Retina (tissue), 1 donor: ENCODE measurements around the gene SLCO2A1.
A peak's percentile ranks its signal among the peaks of the same experiment; 100 is the strongest.

Experiments
- DNase-seq: peaks from one replicate; pipeline ENCODE4 v3.0.0-alpha.2; 2016

SLCO2A1 gene

GRCh38 chr3:134033315-134033996 is 3.7 kb upstream of the SLCO2A1 start:
- DNase-seq = no peak

- no peak for DNase-seq
Observed at GRCh38 chr3:134031348-134031915, 1.7 kb upstream of the SLCO2A1 start.

- peak; percentile 11 for DNase-seq
Observed at GRCh38 chr3:134030379-134031347, 938 bp upstream of the SLCO2A1 start.

GRCh38 chr3:134029256-134029733 is 430 bp downstream of the SLCO2A1 start:
- peak; percentile 74 for DNase-seq

- DNase-seq = no peak
Observed at GRCh38 chr3:134028486-134029255, 1.1 kb downstream of the SLCO2A1 start.

- no peak for DNase-seq
Observed at GRCh38 chr3:134027631-134028030, 2.1 kb downstream of the SLCO2A1 start.

- no peak for DNase-seq
Observed at GRCh38 chr3:134020135-134020680, 9.5 kb downstream of the SLCO2A1 start.

- DNase-seq = no peak
Observed at GRCh38 chr3:134018850-134019249, 10.9 kb downstream of the SLCO2A1 start.

- DNase-seq = no peak
Observed at GRCh38 chr3:134018406-134018805, 11.3 kb downstream of the SLCO2A1 start.

GRCh38 chr3:134017490-134017889 is 12.2 kb downstream of the SLCO2A1 start:
- no peak for DNase-seq

GRCh38 chr3:134014270-134014669 is 15.5 kb downstream of the SLCO2A1 start:
- DNase-seq = no peak

- DNase-seq = no peak
Observed at GRCh38 chr3:134013280-134013679, 16.4 kb downstream of the SLCO2A1 start.

- no peak for DNase-seq
Observed at GRCh38 chr3:134009345-134010000, 20.3 kb downstream of the SLCO2A1 start.

- DNase-seq = no peak
Observed at GRCh38 chr3:134008630-134009156, 21.0 kb downstream of the SLCO2A1 start.

- DNase-seq = no peak
Observed at GRCh38 chr3:134007819-134008218, 21.9 kb downstream of the SLCO2A1 start.

GRCh38 chr3:134004841-134005240 is 24.9 kb downstream of the SLCO2A1 start:
- DNase-seq = no peak

- DNase-seq = no peak
Observed at GRCh38 chr3:134003066-134003465, 26.7 kb downstream of the SLCO2A1 start.

- DNase-seq = no peak
Observed at GRCh38 chr3:134002306-134002705, 27.4 kb downstream of the SLCO2A1 start.

- DNase-seq = no peak
Observed at GRCh38 chr3:134001251-134001650, 28.5 kb downstream of the SLCO2A1 start.

- DNase-seq = no peak
Observed at GRCh38 chr3:133999891-134000685, 29.6 kb downstream of the SLCO2A1 start.
